ENCODE data around the gene PDIA2.
"Not testable (repeated sequence)": the region's sequence is repeated elsewhere in the genome, so short reads cannot be mapped to it uniquely, and the experiment has no call there.

PDIA2 gene

GRCh38 chr16:283033-283805, at the start of gene PDIA2:
TSS of gene PDIA2 (plus strand) at chr16:283164. CDS start at chr16:283170, 6 bp downstream.
- peaks cover 4% of the 10 kb centered on the region for H3K27me3 Mint-ChIP-seq
- no peaks in the 10 kb centered on the region for H3K9me3 Mint-ChIP-seq (ENCODE audit: low read depth)
- no peak within 1 kb of the TSS for H3K4me3 Mint-ChIP-seq
- H3K4me1 Mint-ChIP-seq (ENCODE audit: low read depth): peaks cover 5% of the 10 kb centered on the region
- peaks cover 3% of the 10 kb centered on the region for H3K36me3 Mint-ChIP-seq
- H3K27ac Mint-ChIP-seq: no peak within 1 kb of the TSS

GRCh38 chr16:234468-235305, 48.3 kb upstream of the PDIA2 start, which contains the start of gene FAM234A:
TSS of gene FAM234A (plus strand) at chr16:234821. CDS start at chr16:254414, 19,593 bp downstream.
- Mint-ChIP-seq H3K4me3 (peak within 1 kb of the TSS; percentile 97), H3K27ac (peak within 1 kb of the TSS; percentile 97), H3K27me3 (no peaks in the 10 kb centered on the region), H3K4me1 (ENCODE audit: low read depth) (peaks cover 18% of the 10 kb centered on the region), H3K9me3 (ENCODE audit: low read depth) (no peaks in the 10 kb centered on the region), H3K36me3 (peaks cover under 1% of the 10 kb centered on the region)

GRCh38 chr16:239948-240277, 43.1 kb upstream of the PDIA2 start:
- Mint-ChIP-seq H3K4me3 (no peak overlapping the region), H3K4me1 (ENCODE audit: low read depth) (peaks cover 26% of the 10 kb centered on the region), H3K27me3 (no peaks in the 10 kb centered on the region), H3K27ac (peak overlapping the region; percentile 28), H3K9me3 (ENCODE audit: low read depth) (no peaks in the 10 kb centered on the region), H3K36me3 (peaks cover 3% of the 10 kb centered on the region)

- Mint-ChIP-seq H3K36me3 (peaks cover 3% of the 10 kb centered on the region), H3K4me1 (ENCODE audit: low read depth) (peaks cover 20% of the 10 kb centered on the region), H3K27ac (peak overlapping the region; percentile 28), H3K9me3 (ENCODE audit: low read depth) (no peaks in the 10 kb centered on the region), H3K27me3 (no peaks in the 10 kb centered on the region), H3K4me3 (no peak overlapping the region)
Observed at GRCh38 chr16:240559-240958, 42.4 kb upstream of the PDIA2 start.

GRCh38 chr16:242281-242680, 40.7 kb upstream of the PDIA2 start:
- peaks cover 3% of the 10 kb centered on the region for H3K36me3 Mint-ChIP-seq
- no peak overlapping the region for H3K4me3 Mint-ChIP-seq
- H3K9me3 Mint-ChIP-seq (ENCODE audit: low read depth): no peaks in the 10 kb centered on the region
- no peak overlapping the region for H3K27ac Mint-ChIP-seq
- H3K4me1 Mint-ChIP-seq (ENCODE audit: low read depth): peaks cover 17% of the 10 kb centered on the region
- no peaks in the 10 kb centered on the region for H3K27me3 Mint-ChIP-seq

- Mint-ChIP-seq H3K4me3 (no peak overlapping the region), H3K27me3 (no peaks in the 10 kb centered on the region), H3K4me1 (ENCODE audit: low read depth) (peaks cover 15% of the 10 kb centered on the region), H3K9me3 (ENCODE audit: low read depth) (no peaks in the 10 kb centered on the region), H3K36me3 (peaks cover 3% of the 10 kb centered on the region), H3K27ac (no peak overlapping the region)
Observed at GRCh38 chr16:243348-243747, 39.6 kb upstream of the PDIA2 start.

GRCh38 chr16:245105-245504, 37.9 kb upstream of the PDIA2 start:
- Mint-ChIP-seq H3K4me3 (no peak overlapping the region), H3K36me3 (no peaks in the 10 kb centered on the region), H3K4me1 (ENCODE audit: low read depth) (peaks cover 8% of the 10 kb centered on the region), H3K9me3 (ENCODE audit: low read depth) (no peaks in the 10 kb centered on the region), H3K27me3 (no peaks in the 10 kb centered on the region), H3K27ac (no peak overlapping the region)

- Mint-ChIP-seq H3K27me3 (no peaks in the 10 kb centered on the region), H3K27ac (no peak overlapping the region), H3K9me3 (ENCODE audit: low read depth) (no peaks in the 10 kb centered on the region), H3K36me3 (no peaks in the 10 kb centered on the region), H3K4me3 (no peak overlapping the region), H3K4me1 (ENCODE audit: low read depth) (peaks cover 4% of the 10 kb centered on the region)
Observed at GRCh38 chr16:247027-247426, 35.9 kb upstream of the PDIA2 start.

GRCh38 chr16:249431-249830, 33.5 kb upstream of the PDIA2 start:
- Mint-ChIP-seq H3K4me1 (ENCODE audit: low read depth) (peaks cover 17% of the 10 kb centered on the region), H3K27ac (no peak overlapping the region), H3K27me3 (no peaks in the 10 kb centered on the region), H3K4me3 (no peak overlapping the region), H3K9me3 (ENCODE audit: low read depth) (no peaks in the 10 kb centered on the region), H3K36me3 (peaks cover 3% of the 10 kb centered on the region)

- Mint-ChIP-seq H3K9me3 (ENCODE audit: low read depth) (no peaks in the 10 kb centered on the region), H3K27ac (peak overlapping the region; percentile 93), H3K36me3 (peaks cover 10% of the 10 kb centered on the region), H3K27me3 (no peaks in the 10 kb centered on the region), H3K4me1 (ENCODE audit: low read depth) (peaks cover 17% of the 10 kb centered on the region), H3K4me3 (peak overlapping the region; percentile 84)
Observed at GRCh38 chr16:252366-253337, 30.3 kb upstream of the PDIA2 start.

GRCh38 chr16:253833-254232, 29.1 kb upstream of the PDIA2 start:
- H3K4me3 Mint-ChIP-seq: no peak overlapping the region

GRCh38 chr16:254461-254860, 28.5 kb upstream of the PDIA2 start:
- H3K4me3 Mint-ChIP-seq: no peak overlapping the region
- H3K4me1 Mint-ChIP-seq (ENCODE audit: low read depth): peaks cover 17% of the 10 kb centered on the region
- H3K27me3 Mint-ChIP-seq: no peaks in the 10 kb centered on the region
- H3K27ac Mint-ChIP-seq: no peak overlapping the region
- H3K9me3 Mint-ChIP-seq (ENCODE audit: low read depth): no peaks in the 10 kb centered on the region
- peaks cover 10% of the 10 kb centered on the region for H3K36me3 Mint-ChIP-seq

More at GRCh38 chr16:253833-254232, 29.1 kb upstream of the PDIA2 start:
- Mint-ChIP-seq H3K4me1 (ENCODE audit: low read depth) (peaks cover 17% of the 10 kb centered on the region), H3K27me3 (no peaks in the 10 kb centered on the region), H3K27ac (no peak overlapping the region), H3K36me3 (peaks cover 10% of the 10 kb centered on the region), H3K9me3 (ENCODE audit: low read depth) (no peaks in the 10 kb centered on the region)

- Mint-ChIP-seq H3K9me3 (ENCODE audit: low read depth) (no peaks in the 10 kb centered on the region), H3K36me3 (peaks cover 10% of the 10 kb centered on the region), H3K27ac (no peak overlapping the region), H3K27me3 (no peaks in the 10 kb centered on the region), H3K4me3 (no peak overlapping the region), H3K4me1 (ENCODE audit: low read depth) (peaks cover 17% of the 10 kb centered on the region)
Observed at GRCh38 chr16:255183-255582, 27.8 kb upstream of the PDIA2 start.

- H3K4me3 Mint-ChIP-seq; H3K36me3 Mint-ChIP-seq; H3K4me1 Mint-ChIP-seq (ENCODE audit: low read depth); H3K27ac Mint-ChIP-seq; H3K27me3 Mint-ChIP-seq; H3K9me3 Mint-ChIP-seq (ENCODE audit: low read depth): not testable (repeated sequence)
Observed at GRCh38 chr16:258091-258490, 24.9 kb upstream of the PDIA2 start.

Measured in activated naive CD8-positive, alpha-beta T cell (primary cell).